HepG2 (cell line): ENCODE results near the gene PCDHA13.

Experiments used
- EP300 ChIP-seq, 3 experiments: sonication (generic) in 1 of 3; formaldehyde crosslinking in 1 of 3; IDR thresholded peaks; 2 replicates each; pipeline versions ENCODE4 v1.5.1 to v1.6.1; 2011 to 2020; ENCODE audit warnings: low read depth in 2 of 3, low read length in 2 of 3, borderline replicate concordance in 1 of 3, improper control_type of control experiment in 1 of 3, mild to moderate bottlenecking in 1 of 3, missing genetic modification reagents in 1 of 3, moderate library complexity in 1 of 3
- FOXJ3 ChIP-seq: sonication (generic); formaldehyde crosslinking; IDR thresholded peaks from 2 replicates; pipeline ENCODE4 v1.4.0; 2020; ENCODE audit warnings: missing genetic modification reagents, mild to moderate bottlenecking, borderline replicate concordance
- KDM4B ChIP-seq: sonication (generic); formaldehyde crosslinking; IDR thresholded peaks from 2 replicates; pipeline ENCODE4 v1.4.0; 2020; ENCODE audit warnings: missing genetic modification reagents
- KDM5A ChIP-seq: fragments of 200-600 bp; sonication (generic); IDR thresholded peaks from 2 replicates; pipeline ENCODE4 v1.7.0; 2018; ENCODE audit warnings: antibody characterized with exemption, mild to moderate bottlenecking, low read length, borderline replicate concordance
- MYC ChIP-seq: sonication (generic); formaldehyde crosslinking; IDR thresholded peaks from 2 replicates; pipeline ENCODE4 v1.9.0; 2021; ENCODE audit warnings: missing genetic modification reagents, borderline replicate concordance
- NR1H2 ChIP-seq: sonication (generic); formaldehyde crosslinking; IDR thresholded peaks from 2 replicates; pipeline ENCODE4 v1.8.1; 2022; ENCODE audit warnings: low read depth, missing genetic modification reagents, borderline replicate concordance
- RFX5 ChIP-seq: IDR thresholded peaks from 2 replicates; pipeline ENCODE4 v1.6.1; 2011; ENCODE audit warnings: low read depth, low read length, improper control_type of control experiment
- SMARCC2 ChIP-seq: fragments of 450-650 bp; IDR thresholded peaks from 2 replicates; pipeline ENCODE4 v1.6.1; 2017; ENCODE audit warnings: antibody characterized with exemption, mild to moderate bottlenecking
- SNRNP70 ChIP-seq: fragments of 200-400 bp; formaldehyde crosslinking; IDR thresholded peaks from 2 replicates; pipeline ENCODE4 v1.6.1; 2017; ENCODE audit warnings: mild to moderate bottlenecking, low read depth, low read length, moderate library complexity
- TF ChIP-seq, protein P1 (sequence below): sonication (generic); formaldehyde crosslinking; IDR thresholded peaks from 2 replicates; pipeline ENCODE4 v1.5.0; 2020; ENCODE audit warnings: missing genetic modification reagents, mild to moderate bottlenecking, borderline replicate concordance
- TF ChIP-seq, protein P2 (sequence below), 2 experiments: sonication (generic) in 1 of 2; formaldehyde crosslinking in 1 of 2; IDR thresholded peaks; 2 replicates each; pipeline versions ENCODE4 v1.5.1 to v1.6.1; 2011 to 2020; ENCODE audit warnings: borderline replicate concordance in 1 of 2, low read depth in 1 of 2, low read length in 1 of 2, mild to moderate bottlenecking in 1 of 2, missing genetic modification reagents in 1 of 2, moderate library complexity in 1 of 2

DNA sequence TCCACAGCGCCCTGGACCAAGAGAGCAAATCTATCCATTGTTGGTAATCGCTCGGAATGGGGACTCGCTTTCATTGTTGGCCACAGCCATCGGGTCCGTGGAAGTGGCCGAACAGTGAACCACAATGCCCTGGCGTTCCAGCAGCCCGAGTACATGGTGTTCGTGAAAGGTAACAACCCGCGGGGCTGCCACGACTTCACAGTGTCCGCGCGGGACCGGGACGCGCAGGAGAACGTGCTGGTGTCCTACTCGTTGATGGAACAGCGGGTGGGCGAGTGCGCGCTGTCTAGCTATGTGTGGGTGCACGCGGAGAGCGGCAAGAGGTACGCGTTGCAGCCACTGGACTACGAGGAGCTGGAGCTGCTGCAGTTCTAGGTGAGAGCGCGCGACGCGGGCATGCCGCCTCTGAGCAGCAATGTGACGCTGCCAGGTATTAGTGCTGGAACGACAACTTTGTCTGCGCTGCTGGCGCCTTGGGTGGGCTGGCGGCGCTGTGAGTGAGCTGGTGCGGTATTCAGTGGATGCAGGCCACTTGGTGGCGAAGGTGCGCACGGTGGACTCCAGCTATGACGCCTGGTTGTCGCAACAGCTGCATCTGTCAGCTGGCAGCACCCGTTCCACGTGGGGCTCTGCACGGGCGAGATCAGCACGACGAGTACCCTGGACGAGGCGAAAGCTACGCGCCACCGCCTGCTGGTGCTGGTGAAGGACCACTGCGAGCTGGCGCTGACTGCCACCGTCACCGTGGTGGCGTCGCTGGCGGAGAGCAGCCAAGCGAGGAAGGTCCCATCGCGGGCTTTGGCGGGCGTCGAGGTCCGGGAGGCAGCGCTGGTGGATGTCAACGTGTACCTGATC is 19.3 kb upstream of the PCDHA13 start:
- no peak for TF ChIP-seq MYC (CRISPR knock-in tag)
- TF ChIP-seq, protein P1, sequence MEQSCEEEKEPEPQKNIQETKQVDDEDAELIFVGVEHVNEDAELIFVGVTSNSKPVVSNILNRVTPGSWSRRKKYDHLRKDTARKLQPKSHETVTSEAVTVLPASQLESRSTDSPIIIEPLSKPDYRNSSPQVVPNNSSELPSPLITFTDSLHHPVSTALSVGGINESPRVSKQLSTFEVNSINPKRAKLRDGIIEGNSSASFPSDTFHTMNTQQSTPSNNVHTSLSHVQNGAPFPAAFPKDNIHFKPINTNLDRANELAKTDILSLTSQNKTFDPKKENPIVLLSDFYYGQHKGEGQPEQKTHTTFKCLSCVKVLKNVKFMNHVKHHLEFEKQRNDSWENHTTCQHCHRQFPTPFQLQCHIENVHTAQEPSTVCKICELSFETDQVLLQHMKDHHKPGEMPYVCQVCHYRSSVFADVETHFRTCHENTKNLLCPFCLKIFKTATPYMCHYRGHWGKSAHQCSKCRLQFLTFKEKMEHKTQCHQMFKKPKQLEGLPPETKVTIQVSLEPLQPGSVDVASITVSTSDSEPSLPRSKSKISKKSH, result no peak
- TF ChIP-seq, protein P2, sequence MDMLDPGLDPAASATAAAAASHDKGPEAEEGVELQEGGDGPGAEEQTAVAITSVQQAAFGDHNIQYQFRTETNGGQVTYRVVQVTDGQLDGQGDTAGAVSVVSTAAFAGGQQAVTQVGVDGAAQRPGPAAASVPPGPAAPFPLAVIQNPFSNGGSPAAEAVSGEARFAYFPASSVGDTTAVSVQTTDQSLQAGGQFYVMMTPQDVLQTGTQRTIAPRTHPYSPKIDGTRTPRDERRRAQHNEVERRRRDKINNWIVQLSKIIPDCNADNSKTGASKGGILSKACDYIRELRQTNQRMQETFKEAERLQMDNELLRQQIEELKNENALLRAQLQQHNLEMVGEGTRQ (IDR thresholded peaks at IDR 0.05; ENCODE audit: low read depth, low read length), result no peak
- TF ChIP-seq, protein P2 (CRISPR knock-in tag; IDR thresholded peaks at IDR 0.05; ENCODE audit: borderline replicate concordance), result no peak
- TF ChIP-seq FOXJ3 (CRISPR knock-in tag), result no peak
- no peak for TF ChIP-seq SNRNP70
- TF ChIP-seq KDM4B (CRISPR knock-in tag), result no peak
- no peak for TF ChIP-seq KDM5A
- TF ChIP-seq RFX5, result no peak
- TF ChIP-seq EP300 (IDR thresholded peaks at IDR 0.05; ENCODE audit: low read depth in 2 of 2, low read length in 2 of 2), result no peak
- no peak for TF ChIP-seq EP300 (CRISPR knock-in tag; IDR thresholded peaks at IDR 0.05; ENCODE audit: borderline replicate concordance)
- no peak for TF ChIP-seq NR1H2 (CRISPR knock-in tag)
- TF ChIP-seq SMARCC2, result no peak
